K562 (cell line): ENCODE data around the gene ZNF140.

ENCODE experiments used
- TF ChIP-seq, protein P1 (sequence below), 3 experiments: IDR thresholded peaks in 2 of 3; conservative IDR thresholded peaks in 1 of 3; 2 replicates each; pipeline ENCODE4 v1.5.1; 2011 to 2012; ENCODE audit warnings: low read length in 3 of 3, mild to moderate bottlenecking in 3 of 3, control low read depth in 2 of 3, improper control_type of control experiment in 1 of 3, inconsistent platforms in 1 of 3, low read depth in 1 of 3, mixed read lengths in 1 of 3, moderate library complexity in 1 of 3; ENCODE audit not compliant: insufficient read depth in 2 of 3
- TF ChIP-seq, protein P2 (sequence below), 2 experiments: IDR thresholded peaks; 2 replicates each; pipeline ENCODE4 v1.6.1; 2011; ENCODE audit warnings: borderline replicate concordance in 1 of 2, control low read depth in 1 of 2, low read depth in 1 of 2, low read length in 1 of 2, mild to moderate bottlenecking in 1 of 2, mixed read lengths in 1 of 2, moderate library complexity in 1 of 2; ENCODE audit not compliant: insufficient read depth in 1 of 2, insufficient read length in 1 of 2, poor library complexity in 1 of 2, severe bottlenecking in 1 of 2; ENCODE audit errors: extremely low read depth in 1 of 2

DNA sequence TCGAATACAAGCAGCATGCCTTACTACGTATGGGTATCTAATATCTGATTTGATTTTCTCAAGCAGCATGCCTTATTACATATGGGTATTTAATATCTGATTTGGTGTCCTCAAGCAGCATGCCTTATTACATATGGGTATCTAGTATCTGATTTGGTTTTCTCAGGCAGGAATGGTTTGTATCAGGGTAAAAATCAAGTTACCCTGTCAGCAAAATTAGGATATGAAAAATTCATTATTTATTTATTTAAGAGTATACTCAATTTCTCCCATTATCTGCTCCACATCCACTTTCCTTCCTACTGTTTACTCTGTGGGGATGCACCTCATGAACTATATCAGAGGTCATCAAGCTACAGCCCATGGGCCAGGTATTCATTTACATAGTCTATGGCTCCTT lies 27.4 kb downstream of the ZNF140 start:
- TF ChIP-seq, protein P1, sequence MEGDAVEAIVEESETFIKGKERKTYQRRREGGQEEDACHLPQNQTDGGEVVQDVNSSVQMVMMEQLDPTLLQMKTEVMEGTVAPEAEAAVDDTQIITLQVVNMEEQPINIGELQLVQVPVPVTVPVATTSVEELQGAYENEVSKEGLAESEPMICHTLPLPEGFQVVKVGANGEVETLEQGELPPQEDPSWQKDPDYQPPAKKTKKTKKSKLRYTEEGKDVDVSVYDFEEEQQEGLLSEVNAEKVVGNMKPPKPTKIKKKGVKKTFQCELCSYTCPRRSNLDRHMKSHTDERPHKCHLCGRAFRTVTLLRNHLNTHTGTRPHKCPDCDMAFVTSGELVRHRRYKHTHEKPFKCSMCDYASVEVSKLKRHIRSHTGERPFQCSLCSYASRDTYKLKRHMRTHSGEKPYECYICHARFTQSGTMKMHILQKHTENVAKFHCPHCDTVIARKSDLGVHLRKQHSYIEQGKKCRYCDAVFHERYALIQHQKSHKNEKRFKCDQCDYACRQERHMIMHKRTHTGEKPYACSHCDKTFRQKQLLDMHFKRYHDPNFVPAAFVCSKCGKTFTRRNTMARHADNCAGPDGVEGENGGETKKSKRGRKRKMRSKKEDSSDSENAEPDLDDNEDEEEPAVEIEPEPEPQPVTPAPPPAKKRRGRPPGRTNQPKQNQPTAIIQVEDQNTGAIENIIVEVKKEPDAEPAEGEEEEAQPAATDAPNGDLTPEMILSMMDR (IDR thresholded peaks at IDR 0.05 in 2 of 3, conservative IDR thresholded peaks at IDR 0.05 in 1 of 3; ENCODE audit: insufficient read depth in 2 of 3, low read depth in 1 of 3, low read length in 3 of 3) = no peak
- TF ChIP-seq, protein P2, sequence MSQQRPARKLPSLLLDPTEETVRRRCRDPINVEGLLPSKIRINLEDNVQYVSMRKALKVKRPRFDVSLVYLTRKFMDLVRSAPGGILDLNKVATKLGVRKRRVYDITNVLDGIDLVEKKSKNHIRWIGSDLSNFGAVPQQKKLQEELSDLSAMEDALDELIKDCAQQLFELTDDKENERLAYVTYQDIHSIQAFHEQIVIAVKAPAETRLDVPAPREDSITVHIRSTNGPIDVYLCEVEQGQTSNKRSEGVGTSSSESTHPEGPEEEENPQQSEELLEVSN (IDR thresholded peaks at IDR 0.05; ENCODE audit: borderline replicate concordance in 1 of 2, extremely low read depth in 1 of 2, insufficient read depth in 1 of 2, insufficient read length in 1 of 2, low read depth in 1 of 2, low read length in 1 of 2, poor library complexity in 1 of 2, severe bottlenecking in 1 of 2) = no peak
